ENCODE results near the gene DPP4. TPM values are rescaled to one million over a fixed set of nuclear protein-coding genes. Genes with fewer than 3 reads are reported as not detected.

Gene DPP4
- total and polyA plus RNA-seq, 3 donors from 2014 or later, result 1.2 to 6.3 (median 1.7) TPM

DNA sequence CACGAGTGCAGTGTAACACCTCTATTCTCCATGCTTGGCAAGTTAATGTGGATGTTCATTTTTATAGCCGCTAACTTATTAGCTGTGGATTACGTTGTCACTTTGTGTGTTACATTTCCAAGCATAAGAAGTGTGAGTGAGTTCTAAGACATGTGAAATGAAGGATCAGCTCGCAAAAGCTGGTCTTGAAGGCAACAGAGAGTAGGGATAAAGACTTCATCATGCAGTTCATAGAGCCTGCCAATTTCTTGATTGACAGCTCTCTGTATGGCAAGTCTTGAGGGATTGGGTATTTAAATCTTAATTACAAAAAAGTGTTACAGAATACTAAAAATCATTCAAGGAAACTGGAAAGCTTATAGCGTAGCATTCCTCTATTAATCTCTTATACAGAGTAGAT, 25.8 kb upstream of the DPP4 start:
- intact Hi-C loops (cut with DNase I; ENCODE audit: low total_unique reads), result no loop called here
- 95 to 98% methylated on average over 5 of the region's 5 CpGs for WGBS, 2 donors
- no peak for TF ChIP-seq POLR2A (IDR thresholded peaks at IDR 0.05)
- TF ChIP-seq, protein P1, sequence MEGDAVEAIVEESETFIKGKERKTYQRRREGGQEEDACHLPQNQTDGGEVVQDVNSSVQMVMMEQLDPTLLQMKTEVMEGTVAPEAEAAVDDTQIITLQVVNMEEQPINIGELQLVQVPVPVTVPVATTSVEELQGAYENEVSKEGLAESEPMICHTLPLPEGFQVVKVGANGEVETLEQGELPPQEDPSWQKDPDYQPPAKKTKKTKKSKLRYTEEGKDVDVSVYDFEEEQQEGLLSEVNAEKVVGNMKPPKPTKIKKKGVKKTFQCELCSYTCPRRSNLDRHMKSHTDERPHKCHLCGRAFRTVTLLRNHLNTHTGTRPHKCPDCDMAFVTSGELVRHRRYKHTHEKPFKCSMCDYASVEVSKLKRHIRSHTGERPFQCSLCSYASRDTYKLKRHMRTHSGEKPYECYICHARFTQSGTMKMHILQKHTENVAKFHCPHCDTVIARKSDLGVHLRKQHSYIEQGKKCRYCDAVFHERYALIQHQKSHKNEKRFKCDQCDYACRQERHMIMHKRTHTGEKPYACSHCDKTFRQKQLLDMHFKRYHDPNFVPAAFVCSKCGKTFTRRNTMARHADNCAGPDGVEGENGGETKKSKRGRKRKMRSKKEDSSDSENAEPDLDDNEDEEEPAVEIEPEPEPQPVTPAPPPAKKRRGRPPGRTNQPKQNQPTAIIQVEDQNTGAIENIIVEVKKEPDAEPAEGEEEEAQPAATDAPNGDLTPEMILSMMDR (IDR thresholded peaks at IDR 0.05), result no peak

DNA sequence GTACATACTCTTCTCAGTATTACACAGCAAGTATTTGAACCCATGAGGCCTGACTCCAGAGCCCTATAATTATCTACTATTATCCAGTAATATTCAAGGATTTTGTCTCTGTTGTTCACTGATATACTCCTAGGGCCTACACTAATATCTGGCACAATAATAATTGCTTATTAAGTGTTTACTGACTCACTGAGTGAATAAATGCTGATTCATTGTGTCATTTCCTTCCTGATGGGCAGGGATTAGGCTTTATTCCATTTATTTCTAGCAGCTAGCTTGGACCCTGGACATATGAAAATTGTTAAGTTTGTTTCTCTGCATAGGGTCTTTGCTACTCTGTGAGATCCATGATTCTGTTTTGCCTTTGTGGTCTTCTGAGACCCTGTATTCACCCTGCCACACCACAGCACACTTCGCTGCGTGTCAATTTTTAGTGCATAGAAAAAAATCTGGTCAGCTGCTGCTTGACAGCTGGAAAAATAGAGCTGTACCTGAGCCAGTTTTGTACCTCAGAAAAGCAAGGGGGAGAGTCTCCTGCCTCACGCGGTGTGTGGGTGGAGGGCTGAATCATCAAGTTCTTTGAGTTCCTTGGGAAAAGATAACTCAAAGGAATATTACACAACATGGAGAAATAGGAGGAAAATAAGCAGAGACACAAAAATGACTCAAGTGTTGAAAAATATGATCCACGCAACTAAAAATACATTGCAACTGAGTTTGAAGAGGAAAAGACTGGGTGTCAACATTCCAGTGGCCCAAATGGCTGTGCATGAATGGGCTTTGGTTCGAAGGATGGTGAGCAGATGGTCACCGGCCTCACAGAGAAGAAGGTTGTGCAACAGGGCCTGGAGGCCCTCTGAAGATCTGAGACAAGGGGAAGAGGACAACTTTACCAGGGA, 18.9 kb upstream of the DPP4 start:
- TF ChIP-seq, protein P1 (IDR thresholded peaks at IDR 0.05), result no peak
- no peak for TF ChIP-seq POLR2A (IDR thresholded peaks at IDR 0.05)
- no peak for DNase-seq
- Histone ChIP-seq H3K9me3 (no peaks in the 10 kb centered on the region), H3K27ac (no peak overlapping the region), H3K27me3 (no peaks in the 10 kb centered on the region), H3K4me3 (no peak overlapping the region), H3K4me1 (no peaks in the 10 kb centered on the region), H3K36me3 (ENCODE audit: low read depth, missing control alignments) (no peaks in the 10 kb centered on the region)
- intact Hi-C loops (cut with DNase I; ENCODE audit: low total_unique reads), result no loop called here
- WGBS, 2 donors, result 84% methylated on average over 7 of the region's 7 CpGs

More for the DNA sequence above, 25.8 kb upstream of the DPP4 start:
- Histone ChIP-seq H3K27me3 (no peaks in the 10 kb centered on the region), H3K27ac (no peak overlapping the region), H3K4me1 (no peaks in the 10 kb centered on the region), H3K36me3 (ENCODE audit: low read depth, missing control alignments) (no peaks in the 10 kb centered on the region), H3K9me3 (no peaks in the 10 kb centered on the region), H3K4me3 (no peak overlapping the region)
- no peak for DNase-seq

DNA sequence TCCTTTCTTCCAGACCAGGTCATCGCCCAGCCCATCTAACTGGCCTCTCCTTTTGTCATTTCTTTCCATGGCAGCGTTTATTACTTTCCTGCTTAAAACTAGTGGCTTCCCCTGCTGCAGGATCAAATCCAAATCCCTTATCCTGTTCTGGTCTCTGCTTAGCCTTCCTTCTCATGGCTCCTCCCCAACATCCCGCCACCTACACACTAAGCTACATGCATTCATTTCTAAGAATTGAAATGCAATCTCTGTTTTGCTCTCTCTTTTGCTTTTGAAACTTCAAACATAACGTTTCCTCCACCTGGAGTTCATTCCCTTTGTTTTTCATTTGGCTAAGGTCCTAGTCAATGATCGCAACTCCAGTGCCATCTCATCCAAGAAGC, 18.0 kb upstream of the DPP4 start:
- Histone ChIP-seq H3K27ac (no peak overlapping the region), H3K36me3 (ENCODE audit: low read depth, missing control alignments) (no peaks in the 10 kb centered on the region), H3K27me3 (no peaks in the 10 kb centered on the region), H3K9me3 (no peaks in the 10 kb centered on the region), H3K4me3 (no peak overlapping the region), H3K4me1 (no peaks in the 10 kb centered on the region)
- WGBS, 2 donors, result 72 to 84% methylated on average over 5 of the region's 5 CpGs
- no peak for DNase-seq
- no peak for TF ChIP-seq POLR2A (IDR thresholded peaks at IDR 0.05)
- TF ChIP-seq, protein P1 (IDR thresholded peaks at IDR 0.05), result no peak
- intact Hi-C loops (cut with DNase I; ENCODE audit: low total_unique reads), result no loop called here

DNA sequence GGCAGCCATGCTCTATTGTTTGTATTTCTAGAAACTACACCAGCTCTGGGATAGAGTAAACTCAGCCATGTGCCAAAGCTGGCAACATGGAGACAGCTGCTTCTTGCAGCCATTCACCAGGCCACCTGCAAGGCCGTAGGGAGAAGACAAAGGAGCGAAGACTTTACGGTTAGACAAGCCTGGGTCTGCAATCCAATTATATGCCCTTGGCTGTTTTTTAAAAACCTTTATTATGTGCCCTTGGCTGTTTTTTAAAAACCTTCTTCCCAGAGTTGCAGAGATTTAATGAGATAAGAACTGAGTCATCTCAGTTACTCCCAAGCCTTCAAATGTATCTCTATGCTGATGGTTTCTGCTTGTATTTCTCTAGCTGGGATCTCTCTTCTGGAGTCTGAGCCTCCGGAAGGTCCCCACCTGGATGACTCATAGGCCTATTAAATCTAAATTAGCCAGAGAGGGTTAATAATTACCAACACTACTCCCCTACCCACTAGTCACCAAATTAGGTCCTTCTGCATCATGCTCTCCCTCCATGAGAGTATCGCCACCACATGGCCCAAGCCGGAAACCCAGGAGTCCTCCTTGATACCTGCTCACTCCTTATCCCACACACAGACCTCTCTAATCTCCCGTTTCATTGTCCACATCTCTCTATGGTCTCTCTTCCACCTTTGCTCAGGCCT, 17.5 kb upstream of the DPP4 start:
- H3K27me3 ChIP-seq, result no peaks in the 10 kb centered on the region
- 91 to 95% methylated on average over 7 of the region's 7 CpGs for WGBS, 2 donors
- H3K4me1 ChIP-seq, result no peaks in the 10 kb centered on the region
- no peaks in the 10 kb centered on the region for H3K9me3 ChIP-seq
- intact Hi-C loops (cut with DNase I; ENCODE audit: low total_unique reads), result no loop called here
- H3K36me3 ChIP-seq (ENCODE audit: low read depth, missing control alignments), result no peaks in the 10 kb centered on the region
- no peak overlapping the region for H3K27ac ChIP-seq
- DNase-seq, result no peak
- H3K4me3 ChIP-seq, result no peak overlapping the region
- TF ChIP-seq, protein P1 (IDR thresholded peaks at IDR 0.05), result no peak
- TF ChIP-seq POLR2A (IDR thresholded peaks at IDR 0.05), result no peak
